Muscle of arm (tissue), 12 donors: Measurements from ENCODE around the gene HGD. TPM values are rescaled to one million over a fixed set of nuclear protein-coding genes. Genes with fewer than 3 reads are reported as not detected.
"Not testable (repeated sequence)": the region's sequence is repeated elsewhere in the genome, so short reads cannot be mapped to it uniquely, and the experiment has no call there.

Experiments used
- DNase-seq: peaks from one replicate; pipeline ENCODE4 v3.0.0-alpha.2; 2013
- polyA plus RNA-seq, 12 donors: library from polyadenylated mRNA; unstranded; fragments of 120-200 nt; gene quantifications; one replicate each; pipeline ENCODE4 v1.2.1, GENCODE V29; 2013; ENCODE audit not compliant: insufficient read length in 12 of 12

Gene HGD
- polyA plus RNA-seq, 12 donors, result 0.09 to 1.4 (median 0.41) TPM; not detected in 3

- DNase-seq, result no peak
Observed at GRCh38 chr3:120680193-120680894, 1.7 kb downstream of the HGD start.

GRCh38 chr3:120678984-120679383 is 3.1 kb downstream of the HGD start:
- no peak for DNase-seq

GRCh38 chr3:120678331-120678947 is 3.6 kb downstream of the HGD start:
- peak; percentile 14 for DNase-seq

GRCh38 chr3:120677193-120677592 is 4.8 kb downstream of the HGD start:
- not testable (repeated sequence) for DNase-seq

- DNase-seq, result no peak
Observed at GRCh38 chr3:120673116-120673515, 8.9 kb downstream of the HGD start.

GRCh38 chr3:120670576-120670975 is 11.5 kb downstream of the HGD start:
- DNase-seq, result no peak

- DNase-seq, result no peak
Observed at GRCh38 chr3:120664926-120665325, 17.1 kb downstream of the HGD start.

GRCh38 chr3:120661945-120662344 is 20.1 kb downstream of the HGD start:
- no peak for DNase-seq

- DNase-seq, result peak; percentile 52
Observed at GRCh38 chr3:120661106-120661905, 20.7 kb downstream of the HGD start.

GRCh38 chr3:120659834-120660233 is 22.2 kb downstream of the HGD start:
- DNase-seq, result no peak

GRCh38 chr3:120659285-120659684 is 22.8 kb downstream of the HGD start:
- no peak for DNase-seq

- DNase-seq, result no peak
Observed at GRCh38 chr3:120652896-120653545, 29.0 kb downstream of the HGD start.

- DNase-seq, result no peak
Observed at GRCh38 chr3:120652281-120652680, 29.8 kb downstream of the HGD start.

GRCh38 chr3:120650311-120650710 is 31.7 kb downstream of the HGD start:
- DNase-seq, result no peak

- DNase-seq, result no peak
Observed at GRCh38 chr3:120649830-120650233, 32.2 kb downstream of the HGD start.

- no peak for DNase-seq
Observed at GRCh38 chr3:120648290-120648689, 33.7 kb downstream of the HGD start.

GRCh38 chr3:120646771-120647432 is 35.1 kb downstream of the HGD start:
- DNase-seq, result no peak

GRCh38 chr3:120645083-120645845 is 36.8 kb downstream of the HGD start:
- DNase-seq, result no peak

GRCh38 chr3:120642368-120642948 is 39.6 kb downstream of the HGD start:
- no peak for DNase-seq

- no peak for DNase-seq
Observed at GRCh38 chr3:120641696-120642246, 40.3 kb downstream of the HGD start.
